HG03558 (cell line): ENCODE results near the gene MKNK2.
"Not testable (repeated sequence)": the region's sequence is repeated elsewhere in the genome, so short reads cannot be mapped to it uniquely, and the experiment has no call there.

Experiments
- ATAC-seq: cut with Tn5 transposase; IDR thresholded peaks from one replicate; pipeline ENCODE4 v1.9.1; 2021; ENCODE audit warnings: moderate number of reproducible peaks; ENCODE audit not compliant: unreplicated experiment; ENCODE audit errors: extremely low read depth

Gene MKNK2

GRCh38 chr19:2050991-2051772, at the start of gene MKNK2:
Gene MKNK2 (minus strand): TSS chr19:2051244. CDS start chr19:2050851, 393 bp downstream.
- ATAC-seq = peak; percentile 24

- no peak for ATAC-seq
Measured at GRCh38 chr19:2100719-2101061, 49.6 kb upstream of the MKNK2 start.

- ATAC-seq = no peak
Measured at GRCh38 chr19:2099937-2100718, 49.1 kb upstream of the MKNK2 start.

GRCh38 chr19:2099054-2099501, 48.0 kb upstream of the MKNK2 start:
- no peak for ATAC-seq

GRCh38 chr19:2097886-2098327, 46.9 kb upstream of the MKNK2 start:
- ATAC-seq = no peak

- no peak for ATAC-seq
Measured at GRCh38 chr19:2097203-2097885, 46.3 kb upstream of the MKNK2 start.

- ATAC-seq = peak; percentile 48
Measured at GRCh38 chr19:2096480-2097202, 45.6 kb upstream of the MKNK2 start, which contains the start of gene IZUMO4. Gene IZUMO4 (plus strand): TSS chr19:2096915. CDS start chr19:2096946, 31 bp downstream.

- peak; percentile 22 for ATAC-seq
Measured at GRCh38 chr19:2096034-2096479, 45.0 kb upstream of the MKNK2 start, which contains the start of gene MOB3A. Gene MOB3A (minus strand): TSS chr19:2096326. CDS start chr19:2078560, 17,766 bp downstream.

GRCh38 chr19:2091926-2092525, 41.0 kb upstream of the MKNK2 start:
- not testable (repeated sequence) for ATAC-seq

GRCh38 chr19:2089727-2090053, 38.6 kb upstream of the MKNK2 start:
- no peak for ATAC-seq

- no peak for ATAC-seq
Measured at GRCh38 chr19:2089001-2089711, 38.1 kb upstream of the MKNK2 start.

- ATAC-seq = no peak
Measured at GRCh38 chr19:2087621-2088100, 36.6 kb upstream of the MKNK2 start.

GRCh38 chr19:2086695-2087620, 35.9 kb upstream of the MKNK2 start:
- not testable (repeated sequence) for ATAC-seq

- ATAC-seq = no peak
Measured at GRCh38 chr19:2084993-2085720, 34.1 kb upstream of the MKNK2 start.

- ATAC-seq = no peak
Measured at GRCh38 chr19:2083174-2083854, 32.3 kb upstream of the MKNK2 start.
